ENCODE data around the gene CD8A.

- TF ChIP-seq CTCF (IDR thresholded peaks at IDR 0.05) (no peak), POLR2AphosphoS5 (IDR thresholded peaks at IDR 0.05) (no peak), POLR2A (IDR thresholded peaks at IDR 0.05) (no peak)
These were observed 42.6 kb upstream of the CD8A start for GRCh38 chr2:86833315-86833714.
